ENCODE data around the gene HID1. TPM values are rescaled to one million over a fixed set of nuclear protein-coding genes. Genes with fewer than 3 reads are reported as not detected.

Gene HID1
- total and polyA plus RNA-seq, 2 of the 4 experiments (the other 2 are of a cell fraction) = 0.18 to 1.7 TPM

GRCh38 chr17:74946641-74947040, 25.9 kb downstream of the HID1 start:
- Histone ChIP-seq H4K5ac (ENCODE audit: low read depth, low read length) (no peak overlapping the region), H3K14ac (replicated peaks; ENCODE audit: low read depth, low read length) (no peak overlapping the region), H2AFZ (replicated peaks; ENCODE audit: low read length, poor library complexity) (no peak overlapping the region), H2AK5ac (ENCODE audit: low read depth, low read length) (no peak overlapping the region), H3K4me3 (ENCODE audit: insufficient read depth, low read depth, low read length) (no peak overlapping the region), H3K56ac (ENCODE audit: extremely low read depth, insufficient read depth, low read length) (no peak overlapping the region), H4K20me1 (ENCODE audit: insufficient read depth, low read length) (no peaks in the 10 kb centered on the region), H3K27me3 (ENCODE audit: control insufficient read depth, insufficient read depth, low read length) (peaks cover 54% of the 10 kb centered on the region), H2BK15ac (ENCODE audit: low read depth, low read length) (no peak overlapping the region), H4K91ac (ENCODE audit: insufficient read depth, low read depth, low read length) (no peak overlapping the region), H3K18ac (ENCODE audit: low read depth, low read length) (no peak overlapping the region), H3K9me1 (ENCODE audit: insufficient read depth, low read length) (no peaks in the 10 kb centered on the region), H2BK120ac (ENCODE audit: low read depth, low read length) (no peak overlapping the region), H3K9ac (ENCODE audit: low read depth, low read length) (no peak overlapping the region), H2BK20ac (ENCODE audit: low read depth, low read length) (no peak overlapping the region), H3K4me2 (ENCODE audit: low read depth, low read length) (no peak overlapping the region), H3K79me1 (ENCODE audit: low read depth in 1 of 2, low read length in 2 of 2) (no peaks in the 10 kb centered on the region), H3K9me3 (ENCODE audit: control insufficient read depth, insufficient read depth, low read length) (no peaks in the 10 kb centered on the region), H3K4me1 (ENCODE audit: control insufficient read depth, insufficient read depth, low read length) (no peaks in the 10 kb centered on the region), H3K4ac (ENCODE audit: low read depth, low read length) (no peak overlapping the region), H2BK5ac (ENCODE audit: low read depth, low read length, poor library complexity, severe bottlenecking) (no peak overlapping the region), H3K27ac (ENCODE audit: insufficient read depth, low read length) (no peak overlapping the region), H3K36me3 (ENCODE audit: control insufficient read depth, insufficient read depth, low read length) (no peaks in the 10 kb centered on the region), H4K8ac (ENCODE audit: low read depth in 2 of 2, low read length in 2 of 2) (no peak overlapping the region), H2AK9ac (replicated peaks; ENCODE audit: low read depth, low read length, poor library complexity) (no peak overlapping the region), H3K23ac (ENCODE audit: low read depth, low read length) (no peak overlapping the region)
- ATAC-seq (ENCODE audit: low read depth) (no peak), DNase-seq (no peak)
- intact Hi-C loops (cut with micrococcal nuclease) (no loop called here), in situ Hi-C loops (cut with MboI; ENCODE audit: low sequenced_read_pairs) (no loop called here), dilution Hi-C loops (cut with HindIII; ENCODE audit: low sequenced_read_pairs, unreplicated experiment) (no loop called here)
- TF ChIP-seq ELK1 (IDR thresholded peaks at IDR 0.05; ENCODE audit: borderline replicate concordance, low read depth, low read length) (no peak), NFE2L2 (IDR thresholded peaks at IDR 0.05; ENCODE audit: low read depth, low read length) (no peak), FOS (IDR thresholded peaks at IDR 0.05; ENCODE audit: low read depth, low read length) (no peak), SMC3 (IDR thresholded peaks at IDR 0.05; ENCODE audit: low read depth, low read length) (no peak), CEBPB (IDR thresholded peaks at IDR 0.05; ENCODE audit: low read depth, low read length) (no peak), MAFK (IDR thresholded peaks at IDR 0.05; ENCODE audit: low read depth, low read length) (no peak), CTCF (conservative IDR thresholded peaks at IDR 0.05; ENCODE audit: low read depth, low read length) (no peak), MAZ (IDR thresholded peaks at IDR 0.05; ENCODE audit: borderline replicate concordance, low read depth, low read length) (no peak), RFX5 (IDR thresholded peaks at IDR 0.05; ENCODE audit: low read depth, low read length) (no peak), CHD1 (IDR thresholded peaks at IDR 0.05; ENCODE audit: low read depth, low read length) (no peak), POLR2A (IDR thresholded peaks at IDR 0.05; ENCODE audit: low read depth, low read length) (no peak), RCOR1 (IDR thresholded peaks at IDR 0.05; ENCODE audit: insufficient replicate concordance, low read length) (no peak), RAD21 (IDR thresholded peaks at IDR 0.05; ENCODE audit: low read length) (no peak), BHLHE40 (IDR thresholded peaks at IDR 0.05; ENCODE audit: low read depth, low read length) (no peak)
- CTCF ChIA-PET = no interaction called here
- POLR2A ChIA-PET (ENCODE audit: unreplicated experiment) = no interaction called here
- WGBS, 2 experiments (ENCODE audit: extremely low coverage in 2 of 2, insufficient read length in 1 of 2) = 90% methylated on average over 4 of the region's 14 CpGs; no CpG with 5 or more reads in 1 of the 2 experiments
- BruUV-seq (replicated peaks) = no TSS peak
